Measurements from ENCODE around the gene ALDH4A1. TPM values are rescaled to one million over a fixed set of nuclear protein-coding genes. Genes with fewer than 3 reads are reported as not detected.

The ALDH4A1 gene
- total RNA-seq, 1 donor from 2014 or later: 11.5 TPM

DNA sequence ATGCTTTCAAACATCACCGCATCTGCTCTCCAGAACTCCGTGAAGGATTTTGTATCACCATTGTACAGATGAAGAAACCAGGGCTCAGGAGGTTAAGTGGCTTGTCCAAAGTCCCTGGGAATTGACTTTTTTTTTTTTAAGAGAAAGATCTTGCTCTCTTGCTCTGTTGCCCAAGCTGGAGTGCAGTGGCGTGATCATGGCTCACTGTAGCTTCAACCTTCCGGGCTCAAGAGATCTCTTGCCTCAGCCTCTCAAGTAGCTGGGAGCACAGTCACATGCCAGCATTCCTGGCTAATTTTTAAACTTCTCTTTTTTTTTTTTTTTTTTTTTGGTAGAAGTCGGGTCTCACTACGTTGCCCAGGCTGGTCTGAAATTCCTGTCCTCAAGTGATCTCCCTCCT lies 36.0 kb downstream of the ALDH4A1 start:
- H3K27ac Mint-ChIP-seq: no peak overlapping the region
- no peaks in the 10 kb centered on the region for H3K36me3 Mint-ChIP-seq
- H3K4me3 Mint-ChIP-seq: no peak overlapping the region
- no peaks in the 10 kb centered on the region for H3K4me1 Mint-ChIP-seq
- no peaks in the 10 kb centered on the region for H3K9me3 Mint-ChIP-seq
- peaks cover 27% of the 10 kb centered on the region for H3K27me3 Mint-ChIP-seq (ENCODE audit: low read depth)
- DNase-seq (ENCODE audit: low spot score in 2 of 2, unreplicated experiment in 2 of 2): no peak
- TF ChIP-seq CTCF (IDR thresholded peaks at IDR 0.05; ENCODE audit: unreplicated experiment): no peak

- peaks cover 27% of the 10 kb centered on the region for H3K27me3 Mint-ChIP-seq (ENCODE audit: low read depth)
- H3K9me3 Mint-ChIP-seq: no peaks in the 10 kb centered on the region
- H3K4me3 Mint-ChIP-seq: no peak overlapping the region
- no peak overlapping the region for H3K27ac Mint-ChIP-seq
- H3K36me3 Mint-ChIP-seq: no peaks in the 10 kb centered on the region
- no peaks in the 10 kb centered on the region for H3K4me1 Mint-ChIP-seq
- DNase-seq (ENCODE audit: low spot score in 2 of 2, unreplicated experiment in 2 of 2): no peak
- TF ChIP-seq CTCF (IDR thresholded peaks at IDR 0.05; ENCODE audit: unreplicated experiment): no peak
Observed at GRCh38 chr1:18865176-18865575, 37.2 kb downstream of the ALDH4A1 start.

GRCh38 chr1:18861590-18861989 lies 40.8 kb downstream of the ALDH4A1 start:
- no peak overlapping the region for H3K4me3 Mint-ChIP-seq

DNA sequence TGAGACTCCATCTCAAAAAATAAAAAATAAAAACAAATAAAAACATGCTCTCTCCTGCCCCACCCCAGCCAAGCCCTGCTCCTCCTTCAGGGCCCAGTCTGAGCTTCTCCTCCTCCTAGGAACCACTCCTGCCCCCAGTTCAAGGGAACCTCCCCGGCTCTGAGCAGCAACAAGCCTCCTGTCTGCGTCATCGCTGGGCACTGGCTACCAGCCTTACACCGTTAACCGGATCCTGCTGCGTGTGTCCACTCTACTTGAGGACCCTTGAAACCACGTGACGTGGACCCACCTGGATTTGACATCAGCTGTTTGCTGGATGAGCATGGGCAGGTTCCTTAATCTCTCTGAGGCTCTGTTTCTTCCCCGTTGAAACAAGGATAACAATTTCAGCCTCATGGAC lies 41.3 kb downstream of the ALDH4A1 start:
- no peaks in the 10 kb centered on the region for H3K4me1 Mint-ChIP-seq
- no peak overlapping the region for H3K4me3 Mint-ChIP-seq
- no peak for TF ChIP-seq CTCF (IDR thresholded peaks at IDR 0.05; ENCODE audit: unreplicated experiment)
- no peaks in the 10 kb centered on the region for H3K9me3 Mint-ChIP-seq
- peaks cover 15% of the 10 kb centered on the region for H3K27me3 Mint-ChIP-seq (ENCODE audit: low read depth)
- no peak overlapping the region for H3K27ac Mint-ChIP-seq
- no peak for DNase-seq (ENCODE audit: low spot score in 2 of 2, unreplicated experiment in 2 of 2)
- no peaks in the 10 kb centered on the region for H3K36me3 Mint-ChIP-seq

More at GRCh38 chr1:18861590-18861989, 40.8 kb downstream of the ALDH4A1 start:
- Mint-ChIP-seq H3K27me3 (ENCODE audit: low read depth) (peaks cover 17% of the 10 kb centered on the region), H3K9me3 (no peaks in the 10 kb centered on the region), H3K36me3 (no peaks in the 10 kb centered on the region), H3K27ac (no peak overlapping the region), H3K4me1 (no peaks in the 10 kb centered on the region)
- DNase-seq (ENCODE audit: low spot score in 2 of 2, unreplicated experiment in 2 of 2): no peak
- TF ChIP-seq CTCF (IDR thresholded peaks at IDR 0.05; ENCODE audit: unreplicated experiment): no peak

DNA sequence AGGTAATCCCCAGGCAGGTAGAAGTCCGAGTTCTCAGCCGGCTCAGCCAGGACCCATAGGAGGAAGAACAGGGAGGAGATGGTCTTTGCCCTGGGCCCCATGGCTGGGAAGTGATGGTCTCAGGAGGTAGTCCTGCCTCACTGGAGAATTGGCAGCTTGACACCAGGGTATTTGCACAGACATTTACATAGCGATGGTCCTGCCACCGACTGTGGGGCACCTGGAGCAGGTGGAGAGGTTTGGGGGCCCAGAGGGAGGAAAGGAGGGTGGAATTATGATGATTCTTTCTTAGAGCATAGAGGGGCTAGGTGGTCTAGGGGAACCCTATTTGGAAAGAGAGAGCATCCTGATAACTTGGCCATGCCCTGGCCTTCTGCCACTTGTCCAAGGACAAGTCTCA lies 42.8 kb downstream of the ALDH4A1 start, which contains the start of gene TAS1R2:
Gene TAS1R2 (minus strand): TSS at position 101 of the 400 bp plus-strand sequence. CDS start 0 bp downstream, at position 101.
- H3K36me3 Mint-ChIP-seq: no peaks in the 10 kb centered on the region
- H3K4me1 Mint-ChIP-seq: no peaks in the 10 kb centered on the region
- H3K4me3 Mint-ChIP-seq: no peak within 1 kb of the TSS
- no peak within 1 kb of the TSS for H3K27ac Mint-ChIP-seq
- no peak for TF ChIP-seq CTCF (IDR thresholded peaks at IDR 0.05; ENCODE audit: unreplicated experiment)
- H3K9me3 Mint-ChIP-seq: no peaks in the 10 kb centered on the region
- H3K27me3 Mint-ChIP-seq (ENCODE audit: low read depth): peaks cover 16% of the 10 kb centered on the region
- no peak for DNase-seq (ENCODE audit: low spot score in 2 of 2, unreplicated experiment in 2 of 2)
